ENCODE results near the gene CLN5.

The CLN5 gene

GRCh38 chr13:77019756-77020155, 27.9 kb downstream of the CLN5 start:
- no peaks in the 10 kb centered on the region for H3K9me3 ChIP-seq (ENCODE audit: control insufficient read depth, insufficient read depth, low read length)
- H3K36me3 ChIP-seq (ENCODE audit: insufficient read depth, low read length), result peaks cover 6% of the 10 kb centered on the region; the same call in 1 of the 2 replicates
- no peak overlapping the region for H3K9ac ChIP-seq (ENCODE audit: low read depth, low read length)
- no peaks in the 10 kb centered on the region for H3K4me1 ChIP-seq (ENCODE audit: insufficient read depth, low read length)

GRCh38 chr13:77022341-77022740, 30.5 kb downstream of the CLN5 start:
- Histone ChIP-seq H3K9me3 (ENCODE audit: control insufficient read depth, insufficient read depth, low read length) (no peaks in the 10 kb centered on the region), H3K36me3 (ENCODE audit: insufficient read depth, low read length) (no peaks in the 10 kb centered on the region), H3K4me1 (ENCODE audit: insufficient read depth, low read length) (no peaks in the 10 kb centered on the region), H3K9ac (ENCODE audit: low read depth, low read length) (no peak overlapping the region)

- Histone ChIP-seq H3K36me3 (ENCODE audit: insufficient read depth, low read length) (no peaks in the 10 kb centered on the region), H3K9ac (ENCODE audit: low read depth, low read length) (peak overlapping the region; percentile 90), H3K9me3 (ENCODE audit: control insufficient read depth, insufficient read depth, low read length) (no peaks in the 10 kb centered on the region), H3K4me1 (ENCODE audit: insufficient read depth, low read length) (0 out of 2 replicates have a peak, but pooled peaks cover 3% of the 10 kb centered on the region)
Observed at GRCh38 chr13:77026255-77026860, 34.5 kb downstream of the CLN5 start.

GRCh38 chr13:77026861-77027621, 35.2 kb downstream of the CLN5 start, which contains the start of gene FBXL3:
Gene FBXL3 (minus strand): TSS chr13:77027159. CDS start chr13:77021860, 5,299 bp downstream.
- Histone ChIP-seq H3K4me1 (ENCODE audit: insufficient read depth, low read length) (0 out of 2 replicates have a peak, but pooled peaks cover 3% of the 10 kb centered on the region), H3K9ac (ENCODE audit: low read depth, low read length) (peak within 1 kb of the TSS; percentile 90), H3K36me3 (ENCODE audit: insufficient read depth, low read length) (no peaks in the 10 kb centered on the region), H3K9me3 (ENCODE audit: control insufficient read depth, insufficient read depth, low read length) (no peaks in the 10 kb centered on the region)

- no peaks in the 10 kb centered on the region for H3K9me3 ChIP-seq (ENCODE audit: control insufficient read depth, insufficient read depth, low read length)
- 0 out of 2 replicates have a peak, but pooled peaks cover 3% of the 10 kb centered on the region for H3K4me1 ChIP-seq (ENCODE audit: insufficient read depth, low read length)
- H3K9ac ChIP-seq (ENCODE audit: low read depth, low read length), result peak overlapping the region; percentile 90; the same call in 1 of the 2 replicates
- H3K36me3 ChIP-seq (ENCODE audit: insufficient read depth, low read length), result no peaks in the 10 kb centered on the region
Observed at GRCh38 chr13:77028202-77028601, 36.3 kb downstream of the CLN5 start.

GRCh38 chr13:77029436-77029835, 37.6 kb downstream of the CLN5 start:
- Histone ChIP-seq H3K9me3 (ENCODE audit: control insufficient read depth, insufficient read depth, low read length) (no peaks in the 10 kb centered on the region; the same call in 1 of the 2 replicates), H3K36me3 (ENCODE audit: insufficient read depth, low read length) (no peaks in the 10 kb centered on the region), H3K9ac (ENCODE audit: low read depth, low read length) (no peak overlapping the region), H3K4me1 (ENCODE audit: insufficient read depth, low read length) (0 out of 2 replicates have a peak, but pooled peaks cover 3% of the 10 kb centered on the region)

GRCh38 chr13:77031656-77032243, 39.9 kb downstream of the CLN5 start:
- Histone ChIP-seq H3K36me3 (ENCODE audit: insufficient read depth, low read length) (no peaks in the 10 kb centered on the region), H3K9me3 (ENCODE audit: control insufficient read depth, insufficient read depth, low read length) (no peaks in the 10 kb centered on the region; the same call in 1 of the 2 replicates), H3K9ac (ENCODE audit: low read depth, low read length) (no peak overlapping the region), H3K4me1 (ENCODE audit: insufficient read depth, low read length) (0 out of 2 replicates have a peak, but pooled peaks cover 3% of the 10 kb centered on the region)

- H3K4me1 ChIP-seq (ENCODE audit: insufficient read depth, low read length), result no peaks in the 10 kb centered on the region
- no peaks in the 10 kb centered on the region; the same call in 1 of the 2 replicates for H3K9me3 ChIP-seq (ENCODE audit: control insufficient read depth, insufficient read depth, low read length)
- no peaks in the 10 kb centered on the region for H3K36me3 ChIP-seq (ENCODE audit: insufficient read depth, low read length)
- no peak overlapping the region for H3K9ac ChIP-seq (ENCODE audit: low read depth, low read length)
Observed at GRCh38 chr13:77033717-77034302, 41.9 kb downstream of the CLN5 start.

GRCh38 chr13:77034881-77035280, 43.0 kb downstream of the CLN5 start:
- no peak overlapping the region for H3K9ac ChIP-seq (ENCODE audit: low read depth, low read length)
- H3K4me1 ChIP-seq (ENCODE audit: insufficient read depth, low read length), result no peaks in the 10 kb centered on the region
- no peaks in the 10 kb centered on the region; the same call in 1 of the 2 replicates for H3K9me3 ChIP-seq (ENCODE audit: control insufficient read depth, insufficient read depth, low read length)
- H3K36me3 ChIP-seq (ENCODE audit: insufficient read depth, low read length), result no peaks in the 10 kb centered on the region

GRCh38 chr13:77036279-77036678, 44.4 kb downstream of the CLN5 start:
- H3K9ac ChIP-seq (ENCODE audit: low read depth, low read length), result no peak overlapping the region
- no peaks in the 10 kb centered on the region; the same call in 1 of the 2 replicates for H3K9me3 ChIP-seq (ENCODE audit: control insufficient read depth, insufficient read depth, low read length)
- H3K36me3 ChIP-seq (ENCODE audit: insufficient read depth, low read length), result no peaks in the 10 kb centered on the region
- H3K4me1 ChIP-seq (ENCODE audit: insufficient read depth, low read length), result no peaks in the 10 kb centered on the region

- Histone ChIP-seq H3K9me3 (ENCODE audit: control insufficient read depth, insufficient read depth, low read length) (no peaks in the 10 kb centered on the region), H3K9ac (ENCODE audit: low read depth, low read length) (no peak overlapping the region), H3K36me3 (ENCODE audit: insufficient read depth, low read length) (no peaks in the 10 kb centered on the region)
Observed at GRCh38 chr13:77038907-77039480, 47.1 kb downstream of the CLN5 start.

GRCh38 chr13:77040076-77040475, 48.2 kb downstream of the CLN5 start:
- Histone ChIP-seq H3K9ac (ENCODE audit: low read depth, low read length) (no peak overlapping the region), H3K36me3 (ENCODE audit: insufficient read depth, low read length) (no peaks in the 10 kb centered on the region), H3K4me1 (ENCODE audit: insufficient read depth, low read length) (no peaks in the 10 kb centered on the region), H3K9me3 (ENCODE audit: control insufficient read depth, insufficient read depth, low read length) (no peaks in the 10 kb centered on the region)

More at GRCh38 chr13:77038907-77039480, 47.1 kb downstream of the CLN5 start:
- no peaks in the 10 kb centered on the region for H3K4me1 ChIP-seq (ENCODE audit: insufficient read depth, low read length)

GRCh38 chr13:77040835-77041234, 49.0 kb downstream of the CLN5 start:
- H3K9me3 ChIP-seq (ENCODE audit: control insufficient read depth, insufficient read depth, low read length), result no peaks in the 10 kb centered on the region
- H3K36me3 ChIP-seq (ENCODE audit: insufficient read depth, low read length), result no peaks in the 10 kb centered on the region
- no peak overlapping the region for H3K9ac ChIP-seq (ENCODE audit: low read depth, low read length)
- H3K4me1 ChIP-seq (ENCODE audit: insufficient read depth, low read length), result no peaks in the 10 kb centered on the region

All from ES-I3 (cell line).